Renal cortex interstitium (tissue), 15 donors: ENCODE data around the gene SVOPL. TPM values are rescaled to one million over a fixed set of nuclear protein-coding genes. Genes with fewer than 3 reads are reported as not detected.
"Not testable (repeated sequence)": the region's sequence is repeated elsewhere in the genome, so short reads cannot be mapped to it uniquely, and the experiment has no call there.

ENCODE experiments used
- DNase-seq, 11 donors: peaks; one replicate each; pipeline ENCODE4 v3.0.0-alpha.2; 2013; ENCODE audit warnings: low read depth in 9 of 11, low spot score in 4 of 11; ENCODE audit errors: extremely low read depth in 1 of 11
- long read RNA-seq, 16 experiments: transcript quantifications; one replicate each; lab custom pipeline, GENCODE V29; 2026
- polyA plus RNA-seq, 3 donors: library from polyadenylated mRNA; unstranded; fragments of 120-200 nt; gene quantifications; one replicate each; pipeline ENCODE4 v1.2.1, GENCODE V29; 2013; ENCODE audit not compliant: insufficient read length in 3 of 3

The SVOPL gene, protein sequence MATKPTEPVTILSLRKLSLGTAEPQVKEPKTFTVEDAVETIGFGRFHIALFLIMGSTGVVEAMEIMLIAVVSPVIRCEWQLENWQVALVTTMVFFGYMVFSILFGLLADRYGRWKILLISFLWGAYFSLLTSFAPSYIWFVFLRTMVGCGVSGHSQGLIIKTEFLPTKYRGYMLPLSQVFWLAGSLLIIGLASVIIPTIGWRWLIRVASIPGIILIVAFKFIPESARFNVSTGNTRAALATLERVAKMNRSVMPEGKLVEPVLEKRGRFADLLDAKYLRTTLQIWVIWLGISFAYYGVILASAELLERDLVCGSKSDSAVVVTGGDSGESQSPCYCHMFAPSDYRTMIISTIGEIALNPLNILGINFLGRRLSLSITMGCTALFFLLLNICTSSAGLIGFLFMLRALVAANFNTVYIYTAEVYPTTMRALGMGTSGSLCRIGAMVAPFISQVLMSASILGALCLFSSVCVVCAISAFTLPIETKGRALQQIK
- polyA plus RNA-seq, result 1 to 10 TPM; 3.1 to 4.4 (median 3.5) TPM
- long read RNA-seq, donor 1, partial matches to known transcripts, result 0 of 1 reads
- long read RNA-seq, donor 1, other reads (novel, unspliced or antisense), result 0 of 1 reads
- long read RNA-seq, donor 2, result 0 reads
- long read RNA-seq, donor 3, result 0 reads
- long read RNA-seq, donor 4, result 0 reads
- long read RNA-seq, donor 5, result 0 reads
- long read RNA-seq, donor 6, result 0 reads
- long read RNA-seq, donor 7, result 0 reads
- long read RNA-seq, donor 8, result 0 reads
- long read RNA-seq, donor 9, partial matches to known transcripts, result 0 of 1 reads
- long read RNA-seq, donor 9, other reads (novel, unspliced or antisense), result 0 of 1 reads
- long read RNA-seq, donor 10, result 0 reads
- long read RNA-seq, donor 11, result 0 reads
- long read RNA-seq, donor 12, result 0 reads
- long read RNA-seq, donor 13, result 0 reads
- long read RNA-seq, donor 14, result 0 reads
- long read RNA-seq, donor 15, result 0 reads
- long read RNA-seq, donor 16, result 0 reads

DNA sequence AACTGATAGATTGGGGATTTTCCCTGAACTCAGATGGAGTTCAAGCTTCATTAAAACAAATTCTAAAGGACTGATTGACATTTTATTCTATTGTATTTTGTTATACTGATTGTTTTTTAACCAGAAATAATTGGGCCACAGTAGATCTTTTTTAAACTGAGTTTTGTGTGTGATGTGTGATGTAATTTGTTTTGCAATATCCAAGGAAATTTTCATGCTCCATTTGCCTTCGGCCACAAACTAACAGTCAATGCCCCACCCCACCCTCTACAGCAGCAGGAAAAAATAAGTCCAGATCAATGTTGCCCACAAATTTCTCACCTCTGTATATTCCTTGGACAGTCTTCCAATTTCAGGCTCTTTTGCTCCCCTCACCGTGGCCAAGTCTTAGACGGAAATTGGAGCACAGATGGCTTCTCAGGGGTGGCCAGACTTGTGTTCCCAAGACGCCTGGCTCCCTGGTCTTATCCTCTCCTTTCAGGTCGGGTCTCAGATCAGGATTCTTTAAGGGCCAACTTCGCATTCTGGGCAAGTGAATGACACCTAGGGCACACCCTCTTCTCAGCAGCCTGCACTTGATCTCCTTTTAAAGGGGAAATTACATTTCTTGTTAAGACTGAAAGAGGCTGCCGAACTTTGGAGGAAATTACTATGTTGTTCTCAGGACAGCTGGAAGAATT lies at the start of gene SVOPL:
TSS of gene SVOPL (minus strand) at position 506 of the 680 bp plus-strand sequence. CDS start 22,317 bp downstream, outside the sequence.
- no peak for DNase-seq

DNA sequence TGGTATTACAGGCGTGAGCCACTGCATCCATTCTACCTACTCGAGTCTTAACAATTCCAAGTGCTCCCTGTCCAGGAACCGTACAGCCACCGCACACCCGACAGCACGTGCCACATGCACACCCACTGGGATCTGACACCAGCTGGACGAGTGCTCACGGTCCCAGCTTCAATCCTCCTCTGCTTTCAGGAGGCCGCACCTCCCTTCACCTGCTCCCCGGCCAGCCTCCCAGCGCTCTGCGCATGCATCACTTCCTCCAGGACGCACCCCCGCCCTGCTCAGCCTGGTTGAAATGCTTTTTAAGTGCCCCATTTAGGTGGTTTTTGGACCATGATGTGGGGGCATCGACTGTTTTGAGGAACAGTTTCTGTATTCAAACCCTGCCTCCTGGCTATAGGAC lies 49.3 kb upstream of the SVOPL start:
- no peak for DNase-seq

DNA sequence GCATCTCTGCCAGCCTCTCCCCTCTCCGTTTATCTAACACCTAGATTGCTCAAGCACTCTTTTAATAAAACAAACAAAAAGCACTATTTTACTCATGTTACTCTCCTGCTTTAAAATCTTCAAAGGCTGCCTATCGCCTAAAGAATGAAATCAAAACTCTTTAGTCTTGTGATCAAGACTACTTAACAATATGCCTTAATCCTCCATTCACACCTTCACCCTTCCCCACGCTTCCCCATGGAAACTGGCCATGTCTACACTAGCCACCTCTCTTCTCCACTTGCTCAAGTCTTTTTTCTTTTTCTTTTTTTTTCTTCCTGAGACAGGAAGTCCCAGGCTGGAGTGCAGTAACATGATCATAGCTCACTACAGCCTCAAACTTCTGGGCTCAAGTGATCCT lies 48.8 kb upstream of the SVOPL start:
- no peak for DNase-seq

DNA sequence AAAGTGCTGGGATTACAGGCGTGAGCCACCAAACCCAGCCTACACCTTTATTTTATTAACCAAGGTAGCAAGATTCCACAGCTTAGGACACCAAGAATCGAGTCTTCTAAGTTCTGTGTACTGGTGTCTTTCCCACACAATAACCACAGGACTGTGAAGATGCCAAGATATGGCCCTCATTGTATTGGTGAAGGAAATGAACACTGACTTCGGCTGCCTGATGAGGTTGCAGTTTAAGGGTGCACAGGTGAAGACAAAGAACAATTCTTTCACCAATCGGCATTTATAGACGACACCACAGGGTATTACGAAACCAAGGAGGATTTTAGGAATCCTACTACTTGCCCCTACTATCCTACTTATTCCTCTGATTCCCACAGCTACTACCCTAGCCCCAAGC lies 47.5 kb upstream of the SVOPL start:
- no peak for DNase-seq

DNA sequence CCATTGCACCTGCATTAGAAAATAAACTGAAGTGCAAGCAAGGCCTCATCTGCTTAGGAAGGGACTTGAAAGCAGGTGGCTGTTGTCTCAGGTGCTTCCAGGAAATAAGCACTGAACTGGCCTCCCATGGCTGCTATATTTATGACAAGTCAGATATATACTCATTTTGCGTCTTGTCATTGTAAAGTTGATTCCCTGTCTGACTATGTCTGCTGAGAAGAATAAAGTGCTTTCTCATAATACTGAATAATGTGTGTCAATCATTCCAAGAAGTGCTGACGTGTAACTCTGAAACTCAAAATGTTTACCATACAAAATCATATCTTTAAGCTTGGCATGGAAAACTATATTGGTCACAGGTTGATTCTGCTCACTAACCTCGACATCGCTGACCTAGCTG lies 44.9 kb upstream of the SVOPL start:
- no peak for DNase-seq

DNA sequence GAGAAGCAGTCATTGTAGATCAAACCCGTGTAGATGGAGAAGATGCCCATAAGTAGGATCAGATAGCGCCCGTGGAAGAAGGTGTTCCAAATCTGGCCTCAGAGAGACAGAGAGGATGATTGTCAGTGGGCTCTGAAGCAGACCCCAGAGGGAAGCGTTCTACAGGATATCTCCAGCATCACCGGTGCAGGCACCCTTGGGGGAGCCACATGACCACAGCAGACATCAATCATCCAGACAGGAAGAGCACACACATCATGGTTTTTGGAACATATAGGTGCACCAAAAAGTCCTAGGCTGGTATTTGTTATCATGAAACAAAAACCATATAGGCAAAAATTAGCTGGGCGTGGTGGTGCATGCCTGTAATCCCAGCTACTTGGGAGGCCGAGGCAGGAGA lies 44.0 kb upstream of the SVOPL start:
- no peak for DNase-seq

DNA sequence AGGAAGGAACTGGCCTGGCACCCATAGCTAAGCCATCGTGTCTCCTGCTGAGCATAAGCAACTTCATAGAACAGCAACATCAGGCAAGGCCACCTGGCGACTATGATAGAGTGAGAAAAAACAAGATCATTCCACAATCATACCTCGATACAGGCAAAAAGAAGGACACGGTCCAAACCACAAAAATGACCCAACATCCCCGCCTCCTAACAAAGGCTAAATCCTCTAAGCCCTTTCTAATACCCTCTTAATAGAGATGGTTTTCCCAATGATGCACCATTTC lies 40.2 kb upstream of the SVOPL start:
- DNase-seq, result no peak

DNA sequence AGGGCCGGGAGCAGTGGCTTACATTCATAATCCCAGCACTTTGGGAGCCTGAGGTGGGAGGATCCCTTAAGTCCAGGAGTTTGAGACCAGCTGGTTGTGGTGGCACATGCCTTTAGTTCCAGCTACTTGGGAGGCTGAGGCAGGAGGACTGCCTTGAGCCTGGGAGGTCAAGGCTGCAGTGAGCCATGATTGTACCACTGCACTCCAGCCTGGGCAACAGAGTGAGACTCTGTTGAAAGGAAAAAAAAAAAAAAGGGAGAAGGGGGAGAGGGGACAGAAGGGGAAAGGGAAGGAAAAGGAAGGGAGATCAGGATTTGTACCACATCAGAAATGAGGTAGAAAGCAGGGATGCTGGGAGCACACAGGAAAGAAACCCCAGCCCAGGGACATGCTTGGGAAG lies 38.7 kb upstream of the SVOPL start:
- no peak for DNase-seq

DNA sequence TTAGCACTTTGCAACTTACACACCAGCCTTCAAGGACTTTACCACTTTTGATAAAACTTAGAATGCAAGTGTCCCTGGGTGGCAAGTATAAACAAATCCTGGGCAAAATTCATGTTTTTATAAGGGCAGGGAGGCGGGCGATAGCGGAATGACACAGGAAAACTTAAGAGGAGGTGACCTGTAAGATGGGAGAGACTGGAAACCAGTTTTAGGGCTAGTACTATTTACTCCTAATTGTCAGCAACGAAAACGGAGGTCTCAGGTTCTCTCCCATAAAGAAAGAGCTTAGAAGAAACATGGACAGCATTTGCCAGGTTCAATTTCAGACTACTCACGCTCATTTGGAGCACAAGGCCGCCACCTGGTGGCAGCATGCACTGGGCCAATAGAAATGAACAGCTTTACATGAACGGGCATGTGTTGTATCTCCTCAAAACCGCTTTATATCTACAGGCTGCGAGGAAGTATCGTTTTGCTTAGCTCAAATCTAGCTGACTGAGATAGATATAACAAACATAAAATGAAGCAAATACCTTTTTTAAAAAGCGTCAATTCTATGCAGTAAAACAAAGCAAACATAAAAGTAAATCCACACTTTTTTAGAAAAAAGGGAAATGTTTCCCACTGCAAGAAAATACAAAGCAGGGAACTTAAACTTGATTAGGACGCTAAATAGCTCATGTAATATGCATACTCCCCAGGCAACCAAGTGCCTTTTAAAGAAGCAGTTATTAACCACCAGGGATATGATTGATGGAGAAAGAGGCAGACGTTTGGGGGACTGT lies 37.6 kb upstream of the SVOPL start:
- peak; percentile 76 to 92 (median 88) for DNase-seq

DNA sequence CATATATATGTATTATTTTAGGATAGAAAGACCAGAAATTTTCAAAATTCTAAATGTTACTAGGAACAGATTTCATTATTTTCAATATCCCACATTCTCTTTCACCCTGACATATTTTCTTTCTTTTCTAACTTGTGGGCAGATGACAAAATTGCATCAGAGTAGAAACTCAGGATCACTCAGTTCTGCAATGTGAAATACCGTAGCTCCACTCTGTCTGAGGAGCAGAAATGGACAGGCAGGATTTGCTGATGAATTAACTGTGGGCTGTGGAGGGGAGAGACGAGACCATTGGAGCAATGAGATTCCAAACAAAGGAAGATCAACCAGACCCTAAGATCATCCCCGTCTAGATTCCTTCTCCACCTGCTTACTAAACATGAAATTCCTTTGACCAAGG lies 37.0 kb upstream of the SVOPL start:
- DNase-seq, result no peak

DNA sequence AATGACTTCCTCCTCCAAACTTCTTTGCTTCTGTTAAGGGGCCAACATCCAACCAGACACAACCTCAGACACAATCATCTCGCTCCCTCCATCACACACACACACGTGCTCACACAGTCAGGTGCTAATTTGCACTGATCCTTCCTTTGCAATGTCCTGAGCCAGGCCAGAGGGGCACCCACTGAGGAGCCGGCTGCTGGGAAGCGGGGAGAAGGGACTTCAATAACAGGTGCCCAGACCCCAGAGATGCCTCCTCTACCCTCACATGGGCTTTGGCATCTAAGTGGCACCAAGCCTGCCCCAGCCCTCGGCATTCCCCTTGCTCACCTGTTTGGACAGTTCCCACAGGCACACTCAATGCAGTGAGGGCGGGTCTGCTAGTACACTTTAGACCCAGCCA lies 34.2 kb upstream of the SVOPL start:
- DNase-seq, result no peak

DNA sequence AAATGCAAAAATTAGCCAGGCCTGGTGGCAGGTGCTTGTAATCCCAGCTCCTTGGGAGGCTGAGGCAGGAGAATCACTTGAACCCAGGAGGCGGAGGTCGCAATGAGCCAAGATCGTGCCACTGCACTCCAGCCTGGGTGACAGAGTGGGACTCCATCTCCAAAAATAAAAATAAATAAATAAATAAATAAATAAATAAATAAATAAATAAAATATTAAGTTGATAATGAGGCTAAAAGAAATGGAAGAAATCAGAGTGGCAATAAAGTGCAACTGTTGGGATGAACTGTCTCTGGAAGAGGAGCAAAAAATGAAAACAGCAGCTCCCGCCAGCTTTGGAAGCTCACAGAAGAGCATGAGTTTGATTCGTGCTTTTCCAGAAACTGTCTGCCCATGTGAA lies 30.6 kb upstream of the SVOPL start:
- not testable (repeated sequence) for DNase-seq

DNA sequence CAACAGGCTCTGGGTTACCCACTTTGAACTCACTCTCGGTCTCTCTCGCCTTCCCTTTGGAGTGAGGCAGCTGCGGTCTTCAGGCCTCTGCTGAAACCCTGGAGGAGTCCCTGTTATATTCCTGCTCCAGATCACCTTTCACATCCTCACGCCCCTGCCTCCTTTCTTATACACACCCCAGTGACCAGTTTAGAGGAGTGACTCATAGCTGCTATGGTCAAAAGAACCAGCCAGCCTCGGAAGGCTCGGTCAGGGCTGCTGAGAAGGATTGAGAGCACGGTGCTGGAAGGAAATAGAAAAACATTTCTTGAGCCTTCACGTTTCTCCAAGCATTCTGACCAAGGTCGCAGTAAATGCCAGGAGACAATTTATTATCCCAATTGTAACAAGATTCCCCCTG lies 28.3 kb upstream of the SVOPL start:
- no peak for DNase-seq

DNA sequence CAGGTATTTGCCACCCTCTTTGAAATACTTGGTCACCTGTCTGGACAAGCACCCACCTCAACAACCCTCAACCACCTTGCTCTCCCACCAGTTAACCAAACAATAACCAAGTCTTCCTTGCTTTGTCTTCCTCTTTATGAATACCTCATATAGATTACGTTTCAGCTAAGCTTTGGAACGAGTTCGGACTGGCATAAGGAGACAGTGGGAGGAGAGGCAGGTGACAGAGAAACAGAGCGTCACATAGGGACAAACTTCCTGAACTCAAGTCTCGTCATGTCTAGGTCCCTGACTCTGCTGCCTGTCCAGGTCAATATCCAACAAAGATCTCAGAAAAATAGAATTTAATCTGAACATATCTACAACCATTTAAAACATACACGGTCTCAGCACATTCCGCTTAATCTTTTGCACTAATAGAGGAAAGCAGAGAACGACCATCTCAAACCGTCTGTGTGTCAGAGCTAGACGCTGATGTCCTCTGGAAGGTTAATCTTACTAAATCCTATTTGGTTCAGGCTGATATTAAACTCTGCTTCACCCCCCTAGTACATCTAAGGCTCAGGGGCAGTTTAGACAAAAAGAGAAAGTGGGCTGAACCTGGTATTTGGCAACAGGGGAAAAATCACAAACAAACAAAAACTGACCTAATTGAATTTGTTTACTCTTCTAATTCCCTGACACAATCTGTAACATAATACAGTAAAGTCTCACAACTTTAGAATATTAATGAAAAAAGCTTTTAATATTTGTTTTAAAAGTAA lies 26.4 kb upstream of the SVOPL start:
- no peak for DNase-seq

DNA sequence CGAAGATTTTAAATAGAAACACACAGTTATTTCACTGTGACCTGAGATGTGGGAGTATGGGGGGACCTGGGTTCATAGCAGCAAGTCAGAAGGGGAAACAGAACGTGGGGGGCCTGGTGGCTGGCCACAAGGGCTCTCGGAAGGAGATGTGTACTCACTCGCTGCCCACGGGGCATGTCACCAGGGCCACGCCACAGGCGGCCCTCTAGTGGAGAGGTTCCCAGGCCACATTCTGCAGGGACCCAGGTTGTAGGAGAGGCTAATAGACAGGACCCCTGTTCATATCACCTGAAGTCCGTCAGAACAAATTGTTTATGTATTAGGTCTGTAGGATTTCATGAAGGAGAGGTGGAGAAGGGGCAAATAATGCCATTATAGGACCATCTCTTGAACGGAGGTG lies 25.1 kb upstream of the SVOPL start:
- no peak for DNase-seq

DNA sequence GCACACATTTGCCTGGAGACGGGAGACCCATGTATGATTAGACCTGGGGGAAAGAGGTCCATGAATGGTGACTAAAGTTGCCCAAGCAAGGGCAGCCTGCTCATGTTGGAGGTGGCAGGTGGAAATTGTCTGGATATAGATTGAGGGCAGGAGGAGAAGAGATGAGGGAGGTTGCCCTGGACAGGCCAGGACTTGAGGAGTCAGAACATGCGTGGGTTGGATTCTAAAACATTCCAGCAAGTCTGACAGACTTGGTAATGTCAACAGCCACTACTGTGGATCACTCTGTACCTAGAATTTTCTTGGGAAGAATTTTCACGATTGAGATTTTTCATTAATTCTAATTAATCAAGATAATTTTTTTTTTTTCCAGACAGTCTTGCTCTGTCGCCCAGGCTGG lies 19.1 kb upstream of the SVOPL start:
- DNase-seq, result no peak

DNA sequence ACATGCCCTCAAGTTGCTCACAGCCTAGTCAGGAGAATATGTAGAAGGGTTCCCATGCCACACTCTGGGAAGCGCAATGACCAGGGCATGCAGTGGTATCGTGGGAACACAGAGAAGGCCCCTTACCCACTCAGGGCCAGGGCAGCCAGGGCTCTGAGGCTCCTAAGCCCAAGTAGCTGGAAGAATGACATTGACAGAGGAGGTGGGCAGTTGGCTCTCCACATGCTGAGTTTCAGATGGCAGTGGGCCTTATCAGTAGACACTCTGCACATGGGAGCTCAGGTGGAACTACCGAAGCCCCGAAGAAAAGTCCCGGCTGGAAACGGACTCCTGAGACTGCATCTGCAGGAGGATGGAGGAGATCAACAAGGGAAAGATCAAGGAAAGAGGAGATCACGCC lies 15.7 kb upstream of the SVOPL start:
- DNase-seq, result no peak

DNA sequence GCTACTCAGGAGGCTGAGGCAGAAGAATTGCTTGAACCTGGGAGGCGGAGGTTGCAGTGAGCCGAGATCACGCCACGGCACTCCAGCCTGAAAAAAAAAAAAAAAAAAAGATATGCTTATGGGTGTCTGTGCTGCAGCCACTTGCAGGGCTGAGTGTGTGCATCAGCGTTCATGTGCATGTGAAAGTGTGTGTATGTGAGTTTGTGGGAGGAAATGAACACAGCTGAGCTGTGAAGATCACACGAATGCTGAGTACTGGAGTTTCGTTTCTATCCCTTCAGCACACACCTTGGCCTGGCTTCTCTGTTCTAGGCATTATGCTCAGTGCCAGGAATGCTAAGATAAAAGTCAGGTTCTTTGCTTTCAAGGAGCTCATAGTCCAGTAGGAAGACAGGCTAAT lies 12.0 kb upstream of the SVOPL start:
- DNase-seq, result no peak
